Fibroblast of lung (primary cell): ENCODE data around the gene HOXC6. TPM values are rescaled to one million over a fixed set of nuclear protein-coding genes. Genes with fewer than 3 reads are reported as not detected.

Experiments used
- DNase-seq, 2 donors: peaks; one replicate each; pipeline versions ENCODE4 v3.0.0 to v3.0.0-alpha.2; 2010; ENCODE audit warnings: low read depth in 2 of 2
- H2AFZ ChIP-seq: 2 replicates; pipeline ENCODE4 v1.5.1; 2012; ENCODE audit warnings: low read length, control low read depth, inconsistent platforms
- H3K27ac ChIP-seq: 2 replicates; pipeline ENCODE4 v1.5.1; 2011; ENCODE audit warnings: low read length, control low read depth; ENCODE audit not compliant: insufficient read depth
- H3K27me3 ChIP-seq: 2 replicates; pipeline ENCODE4 v1.5.1; 2011; ENCODE audit warnings: mild to moderate bottlenecking, low read length; ENCODE audit not compliant: control insufficient read depth, insufficient read depth
- H3K36me3 ChIP-seq: 2 replicates; pipeline ENCODE4 v1.5.1; 2011; ENCODE audit warnings: low read length; ENCODE audit not compliant: control insufficient read depth, insufficient read depth
- H3K4me1 ChIP-seq: 2 replicates; pipeline ENCODE4 v1.5.1; 2011; ENCODE audit warnings: low read length; ENCODE audit not compliant: control insufficient read depth, insufficient read depth; ENCODE audit errors: extremely low read depth
- H3K4me2 ChIP-seq: 2 replicates; pipeline ENCODE4 v1.5.1; 2011; ENCODE audit warnings: low read length, control low read depth; ENCODE audit not compliant: insufficient read depth; ENCODE audit errors: extremely low read depth
- H3K4me3 ChIP-seq, 4 experiments: fragments of 200-600 bp in 1 of 4; sonication (generic) in 1 of 4; replicated peaks in 1 of 4; 2 replicates each; pipeline ENCODE4 v1.5.1; 2011 to 2016; ENCODE audit warnings: low read length in 4 of 4, low read depth in 3 of 4, mild to moderate bottlenecking in 3 of 4, control low read depth in 2 of 4, inconsistent platforms in 1 of 4, mixed read lengths in 1 of 4; ENCODE audit not compliant: insufficient read depth in 1 of 4; ENCODE audit errors: control extremely low read depth in 1 of 4
- H3K79me2 ChIP-seq: 2 replicates; pipeline ENCODE4 v1.5.1; 2012; ENCODE audit warnings: mild to moderate bottlenecking, low read length, inconsistent platforms; ENCODE audit not compliant: control insufficient read depth, insufficient read depth
- H3K9ac ChIP-seq: 2 replicates; pipeline ENCODE4 v1.5.1; 2011; ENCODE audit warnings: mild to moderate bottlenecking, low read length, control low read depth; ENCODE audit not compliant: insufficient read depth
- H3K9me3 ChIP-seq: 2 replicates; pipeline ENCODE4 v1.5.1; 2012; ENCODE audit warnings: low read depth, low read length; ENCODE audit not compliant: control insufficient read depth, insufficient read depth
- H4K20me1 ChIP-seq: 2 replicates; pipeline ENCODE4 v1.5.1; 2011; ENCODE audit warnings: low read length; ENCODE audit not compliant: control insufficient read depth, insufficient read depth; ENCODE audit errors: extremely low read depth
- EZH2 ChIP-seq: IDR thresholded peaks from 2 replicates; pipeline ENCODE4 v1.5.1; 2012; ENCODE audit warnings: low read length, control low read depth, mild to moderate bottlenecking; ENCODE audit errors: missing control alignments
- polyA plus RNA-seq, 2 donors: library from polyadenylated mRNA; depleted of rRNA in 1 of 2; stranded (reverse) in 1 of 2; unstranded in 1 of 2; fragments of >200 nt; gene quantifications; 2 replicates each; pipeline ENCODE4 v1.2.1, GENCODE V29; 2011 to 2012; ENCODE audit warnings: missing spikeins in 1 of 2
- total RNA-seq: library from RNA; depleted of rRNA; stranded (reverse); fragments of >200 nt; gene quantifications from 2 replicates; pipeline ENCODE4 v1.2.1, GENCODE V29; 2014
- TF ChIP-seq, protein P1 (sequence below), 2 donors: IDR thresholded peaks in 1 of 2; conservative IDR thresholded peaks in 1 of 2; 1 replicate in 1 of 2; 2 replicates in 1 of 2; pipeline ENCODE4 v1.5.1; 2011 to 2012; ENCODE audit warnings: low read length in 2 of 2, control low read depth in 1 of 2, inconsistent platforms in 1 of 2, low read depth in 1 of 2, mild to moderate bottlenecking in 1 of 2

The HOXC6 gene
- total and polyA plus RNA-seq, 2 donors (not counting 1 experiment from before 2014, with no cell fraction given): 0.17 to 0.52 TPM

- H3K4me1 ChIP-seq: no peaks in the 10 kb centered on the region
- H4K20me1 ChIP-seq: no peaks in the 10 kb centered on the region
- H3K36me3 ChIP-seq: no peaks in the 10 kb centered on the region
- H3K27me3 ChIP-seq: peaks cover 92% of the 10 kb centered on the region
- no peak overlapping the region for H3K4me3 ChIP-seq
- H3K9ac ChIP-seq: no peak overlapping the region
- no peak for TF ChIP-seq EZH2
- TF ChIP-seq, protein P1, sequence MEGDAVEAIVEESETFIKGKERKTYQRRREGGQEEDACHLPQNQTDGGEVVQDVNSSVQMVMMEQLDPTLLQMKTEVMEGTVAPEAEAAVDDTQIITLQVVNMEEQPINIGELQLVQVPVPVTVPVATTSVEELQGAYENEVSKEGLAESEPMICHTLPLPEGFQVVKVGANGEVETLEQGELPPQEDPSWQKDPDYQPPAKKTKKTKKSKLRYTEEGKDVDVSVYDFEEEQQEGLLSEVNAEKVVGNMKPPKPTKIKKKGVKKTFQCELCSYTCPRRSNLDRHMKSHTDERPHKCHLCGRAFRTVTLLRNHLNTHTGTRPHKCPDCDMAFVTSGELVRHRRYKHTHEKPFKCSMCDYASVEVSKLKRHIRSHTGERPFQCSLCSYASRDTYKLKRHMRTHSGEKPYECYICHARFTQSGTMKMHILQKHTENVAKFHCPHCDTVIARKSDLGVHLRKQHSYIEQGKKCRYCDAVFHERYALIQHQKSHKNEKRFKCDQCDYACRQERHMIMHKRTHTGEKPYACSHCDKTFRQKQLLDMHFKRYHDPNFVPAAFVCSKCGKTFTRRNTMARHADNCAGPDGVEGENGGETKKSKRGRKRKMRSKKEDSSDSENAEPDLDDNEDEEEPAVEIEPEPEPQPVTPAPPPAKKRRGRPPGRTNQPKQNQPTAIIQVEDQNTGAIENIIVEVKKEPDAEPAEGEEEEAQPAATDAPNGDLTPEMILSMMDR (conservative IDR thresholded peaks at IDR 0.05 in 1 of 2, IDR thresholded peaks at IDR 0.05 in 1 of 2; ENCODE audit: low read depth in 1 of 2, low read length in 2 of 2): no peak
- H3K27ac ChIP-seq: no peak overlapping the region
- no peaks in the 10 kb centered on the region for H3K9me3 ChIP-seq
- DNase-seq: no peak
- H3K4me2 ChIP-seq: no peak overlapping the region
- no peaks in the 10 kb centered on the region for H3K79me2 ChIP-seq
- H2AFZ ChIP-seq: no peak overlapping the region
Measured at GRCh38 chr12:53982648-53983567, 45.3 kb upstream of the HOXC6 start.

- no peaks in the 10 kb centered on the region for H3K9me3 ChIP-seq
- H4K20me1 ChIP-seq: no peaks in the 10 kb centered on the region
- no peak overlapping the region for H3K9ac ChIP-seq
- H3K4me2 ChIP-seq: no peak overlapping the region
- no peaks in the 10 kb centered on the region for H3K79me2 ChIP-seq
- DNase-seq: no peak
- H3K4me1 ChIP-seq: no peaks in the 10 kb centered on the region
- no peak overlapping the region for H2AFZ ChIP-seq
- H3K4me3 ChIP-seq: no peak overlapping the region
- TF ChIP-seq EZH2: peak; percentile 96
- TF ChIP-seq, protein P1 (conservative IDR thresholded peaks at IDR 0.05 in 1 of 2, IDR thresholded peaks at IDR 0.05 in 1 of 2; ENCODE audit: low read depth in 1 of 2, low read length in 2 of 2): no peak
- H3K27me3 ChIP-seq: peaks cover 91% of the 10 kb centered on the region
- H3K36me3 ChIP-seq: no peaks in the 10 kb centered on the region
- H3K27ac ChIP-seq: no peak overlapping the region
Measured at GRCh38 chr12:53983568-53983949, 44.7 kb upstream of the HOXC6 start.

GRCh38 chr12:53983950-53984572 lies 44.2 kb upstream of the HOXC6 start:
- TF ChIP-seq, protein P1 (conservative IDR thresholded peaks at IDR 0.05 in 1 of 2, IDR thresholded peaks at IDR 0.05 in 1 of 2; ENCODE audit: low read depth in 1 of 2, low read length in 2 of 2): no peak
- peak; percentile 95 for TF ChIP-seq EZH2
- Histone ChIP-seq H3K27ac (no peak overlapping the region), H4K20me1 (no peaks in the 10 kb centered on the region), H2AFZ (no peak overlapping the region), H3K4me2 (no peak overlapping the region), H3K36me3 (no peaks in the 10 kb centered on the region), H3K4me1 (no peaks in the 10 kb centered on the region), H3K9me3 (no peaks in the 10 kb centered on the region), H3K4me3 (no peak overlapping the region), H3K79me2 (no peaks in the 10 kb centered on the region), H3K9ac (no peak overlapping the region), H3K27me3 (peaks cover 88% of the 10 kb centered on the region)
- DNase-seq: no peak
